ENCODE results near the gene IFITM2. TPM values are rescaled to one million over a fixed set of nuclear protein-coding genes. Genes with fewer than 3 reads are reported as not detected.
"Not testable (repeated sequence)": the region's sequence is repeated elsewhere in the genome, so short reads cannot be mapped to it uniquely, and the experiment has no call there.

The IFITM2 gene
- total and polyA plus RNA-seq, 2 donors: 14.8 to 765 TPM

DNA sequence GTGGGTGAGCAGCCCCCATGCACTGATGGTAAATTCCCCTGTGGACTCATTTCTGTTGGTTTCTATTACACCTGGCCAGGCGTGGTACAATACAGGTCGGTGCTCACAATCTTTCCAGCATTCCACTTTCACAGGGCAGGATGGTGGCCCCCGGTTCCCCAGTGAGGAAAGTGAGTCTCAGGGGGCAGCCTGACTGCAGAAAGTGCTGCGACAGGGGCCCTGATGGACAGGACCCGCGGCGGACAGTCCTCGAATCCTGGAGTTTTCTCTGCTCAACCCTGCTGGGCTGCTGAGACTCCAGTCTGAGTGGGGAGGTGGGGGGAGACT lies 21.8 kb upstream of the IFITM2 start:
- H3K4me3 ChIP-seq (ENCODE audit: low read depth, low read length): no peak overlapping the region
- H3K36me3 ChIP-seq (ENCODE audit: insufficient read depth): no peaks in the 10 kb centered on the region
- DNase-seq (ENCODE audit: extremely low spot score): no peak
- no peak overlapping the region for H3K27ac ChIP-seq (ENCODE audit: low read depth)
- H3K4me1 ChIP-seq (ENCODE audit: insufficient read depth): no peaks in the 10 kb centered on the region
- WGBS: 92% methylated on average over 8 of the region's 8 CpGs

DNA sequence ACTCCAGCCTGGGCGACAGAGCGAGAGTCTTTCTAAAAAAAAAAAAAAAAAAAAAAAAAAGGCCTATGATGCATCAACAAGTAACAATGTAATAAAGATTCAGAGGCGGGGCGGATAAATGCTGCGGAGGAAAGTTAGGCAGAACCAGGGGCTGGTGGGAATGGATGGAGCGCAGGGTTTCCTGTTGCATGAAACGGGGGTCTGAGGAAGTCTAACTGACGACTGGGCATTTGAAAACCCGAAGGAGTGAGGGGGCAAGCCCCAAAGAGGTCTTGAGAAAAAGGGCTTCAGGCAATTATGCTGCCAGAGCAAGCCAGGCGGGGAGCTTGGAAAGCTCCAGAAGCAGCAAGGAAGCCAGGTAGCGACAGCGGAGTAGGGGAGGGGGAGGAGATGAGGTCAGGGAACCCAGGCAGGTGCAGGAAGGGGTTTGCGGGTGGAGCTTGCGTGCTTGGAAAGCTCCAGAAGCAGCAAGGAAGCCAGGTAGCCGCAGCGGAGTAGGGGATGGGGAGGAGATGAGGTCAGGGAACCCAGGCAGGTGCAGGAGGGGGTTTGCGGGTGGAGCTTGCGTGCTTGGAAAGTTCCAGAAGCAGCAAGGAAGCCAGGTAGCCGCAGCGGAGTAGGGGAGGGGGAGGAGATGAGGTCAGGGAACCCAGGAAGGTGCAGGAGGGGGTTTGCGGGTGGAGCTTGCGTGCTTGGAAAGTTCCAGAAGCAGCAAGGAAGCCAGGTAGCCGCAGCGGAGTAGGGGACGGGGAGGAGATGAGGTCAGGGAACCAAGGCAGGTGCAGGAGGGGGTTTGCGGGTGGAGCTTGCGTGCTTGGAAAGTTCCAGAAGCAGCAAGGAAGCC lies 20.4 kb upstream of the IFITM2 start:
- not testable (repeated sequence) for H3K4me3 ChIP-seq (ENCODE audit: low read depth, low read length)

GRCh38 chr11:287821-288477 lies 19.7 kb upstream of the IFITM2 start:
- WGBS: 26% methylated on average over 41 of the region's 41 CpGs

More for the DNA sequence above, 20.4 kb upstream of the IFITM2 start:
- H3K36me3 ChIP-seq (ENCODE audit: insufficient read depth); H3K4me1 ChIP-seq (ENCODE audit: insufficient read depth); H3K27ac ChIP-seq (ENCODE audit: low read depth); DNase-seq (ENCODE audit: extremely low spot score): not testable (repeated sequence)
- 87% methylated on average over 27 of the region's 27 CpGs for WGBS

DNA sequence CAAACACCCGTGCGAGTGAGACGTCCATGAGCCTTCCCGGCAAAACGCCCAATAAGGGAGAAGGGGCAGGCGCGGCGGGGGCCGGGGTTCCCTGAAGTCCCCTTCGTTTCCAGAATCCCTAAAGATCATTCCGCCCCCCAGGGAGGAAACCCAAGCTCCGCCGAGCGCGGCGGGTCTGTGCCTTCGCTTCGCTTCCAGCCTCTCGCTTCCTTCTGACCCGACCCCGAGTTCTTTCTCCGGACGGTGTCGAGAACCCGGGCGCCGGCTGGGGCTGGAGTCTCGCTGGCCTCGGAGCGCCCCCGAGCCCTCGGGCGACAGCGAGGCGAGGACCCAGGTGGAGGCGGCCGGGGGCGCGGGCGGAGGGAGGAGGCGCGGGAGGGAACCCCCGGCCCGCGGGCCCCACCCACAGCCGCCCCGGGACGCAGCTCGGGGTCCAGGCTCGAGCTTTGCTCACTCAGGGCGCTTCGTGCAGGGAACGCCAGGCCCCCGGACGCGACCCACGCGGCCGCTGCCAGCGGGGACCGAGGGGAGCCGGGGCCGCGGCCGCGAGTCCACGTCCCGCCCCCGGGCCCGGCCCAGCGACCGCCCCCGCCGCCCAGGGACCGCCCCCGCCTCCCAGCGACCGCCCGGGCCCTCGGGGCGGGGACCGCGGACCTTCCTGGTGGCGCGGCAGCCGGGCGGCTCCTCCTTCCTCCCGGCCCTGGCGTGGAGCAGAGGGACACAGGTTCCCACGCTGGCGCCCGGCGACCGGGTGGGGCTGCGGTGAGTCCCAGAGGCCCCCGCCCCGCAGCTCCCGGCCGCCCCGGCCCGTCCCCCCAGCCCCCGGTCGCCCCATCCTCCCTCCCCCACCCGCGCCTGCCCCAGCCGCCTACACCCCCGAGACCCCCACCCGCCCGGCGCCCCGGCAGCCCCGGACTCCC lies 18.9 kb upstream of the IFITM2 start, which contains the start of gene PGGHG:
PGGHG (plus strand) TSS at position 649 of the 920 bp plus-strand sequence. CDS start 691 bp downstream, outside the sequence.
- Histone ChIP-seq H3K4me3 (ENCODE audit: low read depth, low read length) (peak within 1 kb of the TSS; percentile 63), H3K36me3 (ENCODE audit: insufficient read depth) (no peaks in the 10 kb centered on the region), H3K27ac (ENCODE audit: low read depth) (no peak within 1 kb of the TSS), H3K4me1 (ENCODE audit: insufficient read depth) (no peaks in the 10 kb centered on the region)
- under 1% methylated on average over 112 of the region's 112 CpGs for WGBS
- no peak for DNase-seq (ENCODE audit: extremely low spot score)

More at GRCh38 chr11:287821-288477, 19.7 kb upstream of the IFITM2 start:
- Histone ChIP-seq H3K36me3 (ENCODE audit: insufficient read depth) (no peaks in the 10 kb centered on the region), H3K27ac (ENCODE audit: low read depth) (no peak overlapping the region), H3K4me1 (ENCODE audit: insufficient read depth) (no peaks in the 10 kb centered on the region), H3K4me3 (ENCODE audit: low read depth, low read length) (peak overlapping the region; percentile 63)
- DNase-seq (ENCODE audit: extremely low spot score): no peak

GRCh38 chr11:289398-289711 lies 18.3 kb upstream of the IFITM2 start:
- H3K4me3 ChIP-seq (ENCODE audit: low read depth, low read length): peak overlapping the region; percentile 63
- no peaks in the 10 kb centered on the region for H3K36me3 ChIP-seq (ENCODE audit: insufficient read depth)
- no peak overlapping the region for H3K27ac ChIP-seq (ENCODE audit: low read depth)
- no peaks in the 10 kb centered on the region for H3K4me1 ChIP-seq (ENCODE audit: insufficient read depth)
- no peak for DNase-seq (ENCODE audit: extremely low spot score)
- 17% methylated on average over 14 of the region's 14 CpGs for WGBS

- no peak for DNase-seq (ENCODE audit: extremely low spot score)
- Histone ChIP-seq H3K27ac (ENCODE audit: low read depth) (no peak overlapping the region), H3K4me3 (ENCODE audit: low read depth, low read length) (peak overlapping the region; percentile 63), H3K4me1 (ENCODE audit: insufficient read depth) (no peaks in the 10 kb centered on the region), H3K36me3 (ENCODE audit: insufficient read depth) (no peaks in the 10 kb centered on the region)
- WGBS: 89% methylated on average over 48 of the region's 48 CpGs
Measured at GRCh38 chr11:289712-290620, 17.6 kb upstream of the IFITM2 start.

GRCh38 chr11:290621-291231 lies 16.9 kb upstream of the IFITM2 start:
- 89% methylated on average over 13 of the region's 13 CpGs for WGBS
- H3K4me3 ChIP-seq (ENCODE audit: low read depth, low read length): no peak overlapping the region
- DNase-seq (ENCODE audit: extremely low spot score): no peak
- no peaks in the 10 kb centered on the region for H3K36me3 ChIP-seq (ENCODE audit: insufficient read depth)
- H3K27ac ChIP-seq (ENCODE audit: low read depth): no peak overlapping the region
- no peaks in the 10 kb centered on the region for H3K4me1 ChIP-seq (ENCODE audit: insufficient read depth)

DNA sequence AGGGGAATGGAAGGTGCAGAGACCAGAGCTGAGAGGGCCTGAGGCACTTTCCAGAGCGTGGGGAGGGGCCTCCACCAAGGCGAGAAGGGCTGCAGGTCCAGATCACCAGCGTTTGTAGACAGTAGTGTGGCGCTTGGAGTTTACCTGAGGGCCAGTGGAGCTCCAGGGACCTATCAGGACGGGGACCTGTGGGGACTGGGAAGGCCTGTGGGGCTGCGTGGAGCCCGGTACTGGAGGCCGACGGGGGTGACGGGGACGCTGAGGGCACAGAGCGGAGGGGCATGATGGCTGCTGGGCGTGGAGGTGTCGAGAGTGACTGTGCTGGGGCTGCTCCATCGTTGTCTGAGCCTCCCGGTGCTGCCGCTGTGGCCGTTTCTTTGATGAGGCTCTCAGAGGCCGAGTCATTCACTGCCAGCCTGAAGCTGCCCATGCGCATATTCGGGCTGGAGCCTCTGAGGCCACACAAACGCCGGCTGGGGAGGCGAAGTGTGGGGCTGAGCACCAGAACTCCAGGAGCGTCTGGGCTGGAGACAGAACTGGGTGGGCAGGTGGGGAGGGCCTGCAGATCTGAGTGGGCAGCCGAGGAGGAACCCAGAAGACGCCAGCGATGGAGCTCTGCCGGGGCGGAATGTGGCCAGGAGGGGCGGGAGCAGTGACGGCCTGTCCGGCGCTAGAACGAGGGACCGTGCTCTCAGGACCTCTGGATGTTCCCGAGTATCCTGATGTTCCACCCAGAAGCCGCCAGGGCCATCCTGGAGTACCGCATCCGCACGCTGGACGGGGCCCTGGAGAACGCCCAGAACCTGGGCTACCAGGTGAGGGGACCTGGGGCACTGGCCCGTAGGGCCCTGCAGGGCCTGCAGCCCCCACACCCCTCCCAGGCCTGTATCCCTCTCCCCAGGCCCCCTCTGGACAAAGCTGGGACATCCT lies 16.1 kb upstream of the IFITM2 start:
- Histone ChIP-seq H3K36me3 (ENCODE audit: insufficient read depth) (no peaks in the 10 kb centered on the region), H3K4me3 (ENCODE audit: low read depth, low read length) (no peak overlapping the region), H3K27ac (ENCODE audit: low read depth) (no peak overlapping the region), H3K4me1 (ENCODE audit: insufficient read depth) (no peaks in the 10 kb centered on the region)
- DNase-seq (ENCODE audit: extremely low spot score): no peak
- 87% methylated on average over 44 of the region's 44 CpGs for WGBS

DNA sequence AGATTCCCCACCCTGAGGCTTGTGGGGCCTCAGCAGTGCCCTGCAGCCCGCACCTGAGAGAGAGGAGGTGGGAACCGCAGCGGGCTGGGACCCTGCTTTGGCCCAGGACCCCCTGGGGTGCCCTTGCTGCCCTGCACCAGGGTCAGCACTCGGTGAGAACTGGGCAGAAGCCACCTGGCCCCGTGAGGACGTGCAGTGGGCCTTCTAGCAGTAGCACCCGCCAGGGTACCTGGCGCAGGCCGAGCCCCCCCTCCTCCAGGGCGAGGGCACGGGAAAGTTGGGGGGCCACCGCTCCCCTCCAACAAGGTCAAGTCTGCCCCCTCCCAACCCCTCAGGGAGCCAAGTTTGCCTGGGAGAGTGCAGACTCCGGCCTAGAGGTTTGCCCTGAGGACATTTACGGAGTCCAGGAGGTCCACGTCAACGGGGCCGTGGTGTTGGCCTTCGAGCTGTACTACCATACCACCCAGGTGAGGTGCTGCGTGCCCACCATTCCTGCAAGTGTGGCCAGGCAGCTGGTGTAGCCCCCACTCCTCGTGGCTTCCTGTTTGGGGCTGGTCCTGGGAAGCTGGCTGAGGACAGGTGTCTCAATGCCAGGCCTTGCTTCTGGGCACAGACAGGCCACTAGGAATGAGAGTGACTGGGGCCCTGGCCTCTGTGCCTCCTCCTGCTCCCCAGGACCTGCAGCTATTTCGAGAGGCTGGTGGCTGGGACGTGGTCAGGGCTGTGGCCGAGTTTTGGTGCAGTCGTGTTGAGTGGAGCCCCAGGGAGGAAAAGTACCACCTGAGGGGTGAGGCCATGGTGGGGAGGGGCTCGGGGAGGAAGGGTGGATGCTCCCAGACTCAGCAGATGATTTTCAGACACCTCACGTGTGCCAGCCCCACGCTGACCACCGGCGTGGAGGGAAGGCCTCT lies 15.2 kb upstream of the IFITM2 start:
- 90% methylated on average over 29 of the region's 29 CpGs for WGBS
- Histone ChIP-seq H3K27ac (ENCODE audit: low read depth) (no peak overlapping the region), H3K4me3 (ENCODE audit: low read depth, low read length) (no peak overlapping the region), H3K36me3 (ENCODE audit: insufficient read depth) (no peaks in the 10 kb centered on the region), H3K4me1 (ENCODE audit: insufficient read depth) (no peaks in the 10 kb centered on the region)
- DNase-seq (ENCODE audit: extremely low spot score): no peak

GRCh38 chr11:293271-293851 lies 14.3 kb upstream of the IFITM2 start:
- WGBS: 84% methylated on average over 18 of the region's 18 CpGs
- H3K4me1 ChIP-seq (ENCODE audit: insufficient read depth): no peaks in the 10 kb centered on the region
- H3K27ac ChIP-seq (ENCODE audit: low read depth): no peak overlapping the region
- no peak for DNase-seq (ENCODE audit: extremely low spot score)
- no peaks in the 10 kb centered on the region for H3K36me3 ChIP-seq (ENCODE audit: insufficient read depth)
- H3K4me3 ChIP-seq (ENCODE audit: low read depth, low read length): no peak overlapping the region

Measured in urinary bladder (tissue), 4 donors.